ENCODE results near the gene PITX3.

Gene PITX3

DNA sequence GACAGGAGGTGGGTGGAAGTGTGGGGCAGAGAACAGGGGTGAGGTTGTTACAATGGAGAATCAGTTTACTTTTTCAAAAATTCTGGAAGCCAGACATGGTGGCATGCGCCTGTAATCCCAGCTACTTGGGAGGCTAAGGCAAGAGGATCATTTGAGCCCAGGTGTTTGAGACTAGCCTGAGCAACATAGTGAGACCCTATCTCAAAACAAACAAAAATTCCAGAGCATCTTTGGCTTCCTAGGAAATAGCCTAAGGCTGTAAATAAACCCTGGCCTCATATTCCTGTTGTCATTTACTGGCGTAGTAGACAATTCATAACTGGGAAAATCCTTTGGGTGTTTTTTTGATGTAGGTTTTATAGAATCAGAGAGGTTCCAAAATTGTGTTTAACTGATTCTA is 48.0 kb upstream of the PITX3 start (continued):
- TF ChIP-seq, protein P1, sequence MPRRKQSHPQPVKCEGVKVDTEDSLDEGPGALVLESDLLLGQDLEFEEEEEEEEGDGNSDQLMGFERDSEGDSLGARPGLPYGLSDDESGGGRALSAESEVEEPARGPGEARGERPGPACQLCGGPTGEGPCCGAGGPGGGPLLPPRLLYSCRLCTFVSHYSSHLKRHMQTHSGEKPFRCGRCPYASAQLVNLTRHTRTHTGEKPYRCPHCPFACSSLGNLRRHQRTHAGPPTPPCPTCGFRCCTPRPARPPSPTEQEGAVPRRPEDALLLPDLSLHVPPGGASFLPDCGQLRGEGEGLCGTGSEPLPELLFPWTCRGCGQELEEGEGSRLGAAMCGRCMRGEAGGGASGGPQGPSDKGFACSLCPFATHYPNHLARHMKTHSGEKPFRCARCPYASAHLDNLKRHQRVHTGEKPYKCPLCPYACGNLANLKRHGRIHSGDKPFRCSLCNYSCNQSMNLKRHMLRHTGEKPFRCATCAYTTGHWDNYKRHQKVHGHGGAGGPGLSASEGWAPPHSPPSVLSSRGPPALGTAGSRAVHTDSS (tag by site-specific recombination; IDR thresholded peaks at IDR 0.05), result no peak
- TF ChIP-seq ZNF48 (tag by site-specific recombination; IDR thresholded peaks at IDR 0.05) (no peak), ZNF324 (tag by site-specific recombination; IDR thresholded peaks at IDR 0.05) (no peak), ZNF473 (tag by site-specific recombination; IDR thresholded peaks at IDR 0.05) (no peak), BCL11B (tag by site-specific recombination; IDR thresholded peaks at IDR 0.05; ENCODE audit: low read depth) (no peak), ZNF214 (tag by site-specific recombination; IDR thresholded peaks at IDR 0.05; ENCODE audit: borderline replicate concordance) (no peak)

DNA sequence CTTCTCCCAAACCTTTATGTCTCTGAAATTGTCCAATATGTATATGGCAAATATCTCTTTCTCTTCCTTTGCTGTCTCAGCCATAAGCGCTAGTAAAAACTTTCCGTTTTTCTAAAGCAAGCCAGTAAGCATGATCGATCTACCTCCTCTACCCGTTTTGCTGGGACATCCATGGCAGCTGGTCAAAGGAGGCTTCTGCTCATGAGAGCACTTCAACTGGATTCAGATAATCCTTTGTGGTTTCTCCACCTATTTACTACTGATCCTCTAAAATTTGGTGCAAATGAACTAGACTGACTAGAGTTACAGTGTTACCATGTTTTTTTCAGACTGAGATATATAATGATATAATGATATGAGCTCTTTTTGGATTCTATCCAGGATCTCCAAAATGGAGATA is 46.7 kb upstream of the PITX3 start:
- Histone ChIP-seq H3K4me1 (ENCODE audit: control insufficient read depth, insufficient read depth, low read length) (no peaks in the 10 kb centered on the region), H3K27ac (ENCODE audit: extremely low read depth, low read depth, low read length) (no peak overlapping the region), H3K36me3 (ENCODE audit: control insufficient read depth in 2 of 2, insufficient read depth in 1 of 2, low read length in 2 of 2) (no peaks in the 10 kb centered on the region; a peak in 2 of 3 replicates), H3K4me3 (ENCODE audit: low read depth, low read length) (no peak overlapping the region), H3K9me3 (ENCODE audit: control insufficient read depth, insufficient read depth, low read depth, low read length) (no peaks in the 10 kb centered on the region)
- TF ChIP-seq HOXD13 (CRISPR knock-in tag; IDR thresholded peaks at IDR 0.05; ENCODE audit: borderline replicate concordance) (no peak), MEIS1 (CRISPR knock-in tag; IDR thresholded peaks at IDR 0.05; ENCODE audit: borderline replicate concordance) (no peak), ZNF174 (tag by site-specific recombination; IDR thresholded peaks at IDR 0.05) (no peak), ZSCAN30 (tag by site-specific recombination; IDR thresholded peaks at IDR 0.05) (no peak), TSHZ1 (tag by site-specific recombination; IDR thresholded peaks at IDR 0.05; ENCODE audit: borderline replicate concordance) (no peak)
- CTCF ChIA-PET, result interaction anchor here (0.6 kb wide), 1 partner anchor 43 kb away, joined by 3 read pairs; the partner anchor contains the start of gene GBF1
- POLR2A ChIA-PET, result interaction anchor here (0.6 kb wide), 1 partner anchor 162 kb away, joined by 3 read pairs; no protein-coding TSS in a partner anchor

- no peaks in the 10 kb centered on the region; a peak in 2 of 3 replicates for H3K36me3 ChIP-seq (ENCODE audit: control insufficient read depth in 2 of 2, insufficient read depth in 1 of 2, low read length in 2 of 2)
- ChIA-PET POLR2A (interaction anchor here (0.6 kb wide), 1 partner anchor 162 kb away, joined by 3 read pairs; no protein-coding TSS in a partner anchor), CTCF (interaction anchor here (0.6 to 2.2 kb wide), 3 partner anchors 12 to 42 kb away, joined by 3 to 8 read pairs (median 3); partner anchors contain the start of gene GBF1)
- no peaks in the 10 kb centered on the region for H3K4me1 ChIP-seq (ENCODE audit: control insufficient read depth, insufficient read depth, low read length)
- H3K9me3 ChIP-seq (ENCODE audit: control insufficient read depth, insufficient read depth, low read depth, low read length), result no peaks in the 10 kb centered on the region
- H3K4me3 ChIP-seq (ENCODE audit: low read depth, low read length), result no peak overlapping the region
- H3K27ac ChIP-seq (ENCODE audit: extremely low read depth, low read depth, low read length), result no peak overlapping the region
- TF ChIP-seq KLF16 (tag by site-specific recombination; IDR thresholded peaks at IDR 0.05) (no peak), IKZF3 (tag by site-specific recombination; IDR thresholded peaks at IDR 0.05) (no peak), ZNF16 (tag by site-specific recombination; IDR thresholded peaks at IDR 0.05; ENCODE audit: low read depth) (no peak), ZNF280C (tag by site-specific recombination; IDR thresholded peaks at IDR 0.05) (no peak), SP3 (tag by site-specific recombination; IDR thresholded peaks at IDR 0.05) (no peak), ZNF488 (tag by site-specific recombination; IDR thresholded peaks at IDR 0.05) (no peak), ZNF221 (tag by site-specific recombination; IDR thresholded peaks at IDR 0.05; ENCODE audit: borderline replicate concordance) (no peak), ZBTB21 (tag by site-specific recombination; IDR thresholded peaks at IDR 0.05) (no peak), ZNF175 (tag by site-specific recombination; IDR thresholded peaks at IDR 0.05) (no peak)
- TF ChIP-seq, protein P2, sequence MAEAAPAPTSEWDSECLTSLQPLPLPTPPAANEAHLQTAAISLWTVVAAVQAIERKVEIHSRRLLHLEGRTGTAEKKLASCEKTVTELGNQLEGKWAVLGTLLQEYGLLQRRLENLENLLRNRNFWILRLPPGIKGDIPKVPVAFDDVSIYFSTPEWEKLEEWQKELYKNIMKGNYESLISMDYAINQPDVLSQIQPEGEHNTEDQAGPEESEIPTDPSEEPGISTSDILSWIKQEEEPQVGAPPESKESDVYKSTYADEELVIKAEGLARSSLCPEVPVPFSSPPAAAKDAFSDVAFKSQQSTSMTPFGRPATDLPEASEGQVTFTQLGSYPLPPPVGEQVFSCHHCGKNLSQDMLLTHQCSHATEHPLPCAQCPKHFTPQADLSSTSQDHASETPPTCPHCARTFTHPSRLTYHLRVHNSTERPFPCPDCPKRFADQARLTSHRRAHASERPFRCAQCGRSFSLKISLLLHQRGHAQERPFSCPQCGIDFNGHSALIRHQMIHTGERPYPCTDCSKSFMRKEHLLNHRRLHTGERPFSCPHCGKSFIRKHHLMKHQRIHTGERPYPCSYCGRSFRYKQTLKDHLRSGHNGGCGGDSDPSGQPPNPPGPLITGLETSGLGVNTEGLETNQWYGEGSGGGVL (tag by site-specific recombination; IDR thresholded peaks at IDR 0.05), result no peak
Measured at GRCh38 chr10:102287538-102287937, 46.2 kb upstream of the PITX3 start.

Measured in HEK293 (cell line).